GM08714 (cell line): ENCODE data around the gene PLA2R1.

Source experiments
- H3K4me3 ChIP-seq: fragments of 200-500 bp; sonication (Bioruptor generic); 2 replicates; pipeline ENCODE4 v1.5.1; 2014; ENCODE audit warnings: mild to moderate bottlenecking, low read length, inconsistent platforms
- ZNF274 ChIP-seq: IDR thresholded peaks from 2 replicates; pipeline ENCODE4 v1.6.1; 2012; ENCODE audit warnings: mild to moderate bottlenecking, low read depth, low read length

PLA2R1 gene

DNA sequence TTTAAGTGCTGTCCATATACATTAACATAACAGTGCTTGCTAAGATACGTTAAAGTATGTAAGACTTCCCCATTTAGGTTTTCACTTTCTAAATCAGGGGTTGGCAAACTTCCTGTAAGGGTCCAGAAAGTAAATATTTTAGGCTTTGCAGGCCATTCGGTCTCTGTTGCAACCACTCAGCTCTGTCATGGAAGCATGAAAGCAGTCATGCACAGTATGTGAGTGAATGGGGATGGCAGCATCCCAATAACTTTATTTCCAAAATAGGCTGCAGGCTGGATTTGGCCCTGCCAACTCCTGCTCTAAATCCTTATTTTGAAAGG, 128.7 kb downstream of the PLA2R1 start:
- no peak for TF ChIP-seq ZNF274
- H3K4me3 ChIP-seq, result peak overlapping the region; percentile 51; the same call in 1 of the 2 replicates

DNA sequence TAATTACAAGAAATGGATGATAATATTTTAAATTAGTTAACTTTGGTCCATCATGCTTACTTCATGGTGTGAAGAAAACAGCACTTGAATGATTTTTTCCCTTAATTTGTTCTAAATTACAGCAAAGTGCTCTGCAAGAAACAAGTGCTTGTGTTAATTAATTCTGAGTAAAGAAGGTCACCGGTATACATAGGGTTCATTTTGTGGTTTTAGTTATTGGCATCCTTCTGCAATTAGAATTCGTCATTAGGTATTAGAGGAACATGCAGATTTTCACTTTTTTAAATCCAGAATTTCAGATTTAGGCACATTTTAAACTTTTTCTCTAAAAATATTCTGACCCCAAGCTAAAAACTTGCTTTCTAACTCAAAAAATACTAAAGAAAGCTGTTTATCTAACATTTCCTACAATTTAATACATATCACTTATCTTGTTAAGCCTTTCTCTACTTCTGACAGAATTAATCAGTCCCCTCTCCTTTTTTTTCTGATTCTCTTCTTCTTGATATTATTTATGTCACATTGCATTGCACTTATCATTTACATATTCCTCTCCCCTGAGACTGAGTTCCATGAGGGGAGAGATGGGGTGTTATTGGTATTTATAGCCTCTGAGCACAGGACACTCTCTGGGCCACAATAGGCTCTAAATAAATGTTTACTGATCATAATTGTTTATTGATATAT, 129.2 kb downstream of the PLA2R1 start:
- H3K4me3 ChIP-seq, result no peak overlapping the region

DNA sequence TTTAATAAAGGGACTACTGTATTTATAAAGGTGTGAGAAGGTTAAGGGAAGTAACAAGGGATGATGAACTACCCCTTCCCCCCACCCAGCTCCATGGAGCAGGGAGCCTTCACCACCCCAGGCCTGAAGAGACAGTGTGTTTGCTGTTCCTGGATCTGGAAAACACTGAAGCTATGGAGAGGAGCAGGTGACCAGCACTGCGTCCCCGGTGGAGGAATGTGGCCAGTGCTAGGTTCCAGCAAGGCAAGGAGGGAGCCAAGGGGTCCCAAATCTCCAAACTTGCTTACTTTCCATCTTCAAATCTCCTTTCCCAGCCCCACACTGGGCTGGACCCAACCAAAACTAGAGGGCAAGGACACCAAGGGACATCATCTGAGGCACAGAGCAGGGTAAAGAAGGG, 135.7 kb downstream of the PLA2R1 start:
- TF ChIP-seq ZNF274, result no peak
- H3K4me3 ChIP-seq, result no peak overlapping the region

More for the DNA sequence above, 129.2 kb downstream of the PLA2R1 start:
- TF ChIP-seq ZNF274, result no peak

DNA sequence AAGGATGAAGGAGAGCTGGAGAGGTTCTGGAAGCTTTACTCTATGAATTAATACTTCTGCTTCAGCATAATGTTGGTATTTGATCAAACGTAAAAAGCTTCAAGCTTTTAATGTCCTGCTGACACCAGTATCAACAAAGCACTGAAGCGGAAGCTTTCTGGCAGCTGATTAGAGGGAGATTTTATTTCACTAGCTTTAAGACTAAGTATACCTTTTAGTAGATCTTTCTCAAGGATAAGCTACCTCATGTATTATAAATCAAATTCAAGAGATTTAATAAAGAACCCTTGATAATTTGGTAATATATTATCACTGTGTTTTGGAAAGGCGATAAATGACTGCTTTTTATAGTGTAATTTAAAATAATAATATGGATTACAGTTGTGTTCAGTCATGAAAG, 136.4 kb downstream of the PLA2R1 start:
- TF ChIP-seq ZNF274, result no peak
- no peak overlapping the region for H3K4me3 ChIP-seq

DNA sequence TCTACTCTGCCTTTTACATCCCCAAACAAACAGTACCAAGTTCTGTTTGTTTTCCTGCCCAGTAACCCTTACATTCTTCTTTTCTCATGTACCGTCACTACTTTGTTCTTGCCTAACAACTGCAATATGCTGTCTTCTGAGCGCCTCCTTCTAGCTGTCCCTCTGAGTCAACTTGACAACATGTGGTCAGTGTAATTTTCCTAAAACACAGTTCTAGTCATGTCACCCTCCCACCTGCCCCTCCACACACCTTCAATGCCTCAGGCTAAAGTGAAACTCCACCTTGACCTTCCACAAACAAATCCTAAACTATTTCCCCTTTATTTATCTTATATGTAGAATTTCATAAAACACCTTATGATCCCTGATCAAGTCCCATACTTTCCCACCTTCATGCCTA, 139.9 kb downstream of the PLA2R1 start:
- TF ChIP-seq ZNF274, result no peak
- H3K4me3 ChIP-seq, result no peak overlapping the region

DNA sequence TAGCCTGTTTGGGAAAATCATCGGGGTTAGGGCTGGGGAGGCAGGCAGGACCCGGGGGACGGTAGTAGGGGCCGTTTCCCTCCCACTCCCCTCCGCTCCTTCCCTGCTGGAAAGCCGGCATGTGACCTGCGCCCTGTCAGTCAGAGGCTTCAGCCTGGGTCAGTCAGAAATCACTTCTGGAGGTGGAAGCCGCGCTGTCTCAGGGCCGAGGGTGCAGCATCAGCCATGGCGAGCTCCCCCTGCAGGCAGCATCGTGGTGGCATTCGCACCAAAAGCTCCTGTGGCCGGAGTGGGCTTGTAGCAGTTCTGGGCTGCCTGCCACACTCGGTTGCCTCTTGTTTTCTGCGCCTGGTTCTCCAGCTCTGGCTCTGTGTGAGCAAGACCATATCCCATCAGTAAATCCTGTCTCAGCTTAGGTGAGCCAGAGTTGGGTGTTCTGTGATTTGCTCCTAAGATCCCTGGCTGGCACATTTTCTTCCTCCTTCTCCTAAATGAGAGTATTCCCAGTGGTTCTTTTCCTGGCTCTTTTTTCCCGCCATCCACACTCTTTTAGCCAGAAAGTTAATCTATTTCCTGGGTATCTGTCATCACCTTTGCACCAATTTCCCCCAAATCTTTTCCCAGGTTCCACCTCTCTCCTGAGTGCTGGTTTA, 140.5 kb downstream of the PLA2R1 start:
- H3K4me3 ChIP-seq, result peak overlapping the region; percentile 11; the same call in 1 of the 2 replicates
- no peak for TF ChIP-seq ZNF274

DNA sequence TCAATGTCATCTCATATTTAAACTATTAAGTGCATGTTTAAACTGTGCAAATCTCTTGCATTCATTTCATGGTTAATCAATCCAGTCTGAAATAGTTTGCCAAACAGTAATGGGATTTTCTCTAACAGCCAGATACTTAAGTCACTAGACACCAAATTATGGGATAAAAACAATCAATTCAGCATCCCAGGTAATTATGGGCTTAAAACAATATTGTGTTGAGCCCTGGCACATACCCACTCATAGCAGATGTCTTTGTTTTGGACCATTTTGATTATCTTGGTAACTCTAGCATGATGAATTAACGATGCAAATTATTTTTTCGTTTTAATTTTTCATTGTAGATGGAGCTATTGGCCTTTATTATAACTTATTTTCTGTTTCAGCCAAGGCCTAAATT, 145.9 kb downstream of the PLA2R1 start:
- H3K4me3 ChIP-seq, result no peak overlapping the region
- TF ChIP-seq ZNF274, result no peak

DNA sequence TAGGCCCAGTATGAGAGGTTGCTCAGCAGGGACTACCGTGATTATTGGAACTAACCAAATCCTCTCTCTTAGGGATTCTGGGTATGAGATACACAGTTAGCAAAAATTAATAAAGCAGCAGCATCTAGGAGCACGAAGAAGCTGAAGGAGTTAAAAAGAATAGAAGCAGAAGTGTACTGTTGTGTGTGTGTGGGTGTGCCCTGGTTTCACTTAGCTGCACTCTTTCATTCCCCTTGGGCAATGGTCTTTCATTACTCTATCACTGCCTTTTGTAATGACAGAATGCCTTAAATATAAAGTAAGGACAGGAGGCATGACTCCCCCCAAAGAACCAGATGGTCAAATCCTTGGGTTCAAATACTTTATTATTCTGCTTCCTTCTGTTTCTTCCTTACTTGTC, 148.5 kb downstream of the PLA2R1 start:
- TF ChIP-seq ZNF274, result no peak
- H3K4me3 ChIP-seq, result no peak overlapping the region

DNA sequence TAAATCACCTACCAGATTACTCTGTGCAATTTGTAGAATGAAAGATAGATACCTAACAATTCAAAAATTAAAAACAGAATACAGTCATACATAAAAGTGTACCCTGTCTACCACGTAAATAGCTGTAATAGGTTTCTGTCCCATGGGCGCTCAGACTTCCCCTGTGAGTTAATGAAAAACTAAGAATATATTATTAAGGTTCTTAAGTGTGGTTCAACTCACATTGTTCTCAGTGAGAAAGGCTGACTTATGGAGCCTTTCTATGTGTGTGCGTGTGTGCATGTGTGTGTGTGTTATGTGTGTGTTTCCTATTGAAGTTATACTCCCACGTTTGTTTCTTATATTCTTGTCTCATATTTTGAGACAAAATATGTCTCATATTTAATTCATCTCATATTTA, 149.8 kb downstream of the PLA2R1 start:
- no peak overlapping the region for H3K4me3 ChIP-seq
- no peak for TF ChIP-seq ZNF274

DNA sequence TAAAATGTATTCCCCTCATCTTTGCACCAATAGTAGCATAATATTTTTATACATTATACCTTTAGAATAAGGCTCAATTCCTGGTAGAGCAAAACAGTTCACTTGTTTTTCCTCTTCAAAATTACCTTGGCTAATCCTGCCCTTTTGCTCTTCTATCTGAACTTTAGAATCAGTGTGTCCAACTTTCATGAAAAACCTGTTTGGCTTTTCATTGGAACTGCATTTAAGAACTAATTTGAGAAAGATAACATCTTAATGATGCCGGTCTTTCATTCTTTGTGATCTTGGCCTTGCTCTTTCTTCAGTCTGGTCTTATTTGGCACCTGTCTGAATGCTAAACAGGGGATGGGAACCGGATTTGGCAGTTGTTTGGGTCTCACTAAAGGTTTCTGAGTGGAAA, 151.5 kb downstream of the PLA2R1 start:
- no peak overlapping the region for H3K4me3 ChIP-seq
- no peak for TF ChIP-seq ZNF274

DNA sequence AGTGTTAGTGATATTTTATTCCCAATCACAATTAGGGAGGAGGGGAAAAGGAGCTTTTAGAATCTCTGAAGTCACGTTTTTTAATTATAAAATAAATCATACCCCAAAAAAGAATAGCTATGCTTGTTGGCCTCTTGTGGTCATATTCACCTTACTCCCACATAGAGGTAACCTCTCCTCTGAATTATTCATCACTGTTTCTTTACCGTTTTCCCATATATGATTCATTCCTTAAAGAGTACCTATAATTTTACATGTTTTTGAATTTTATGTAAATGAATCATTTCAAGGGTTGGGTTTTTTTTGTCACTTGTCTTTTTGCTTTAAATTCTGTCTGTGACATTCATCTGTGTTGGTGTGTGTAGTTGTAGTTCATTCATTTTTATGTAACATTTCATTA, 153.8 kb downstream of the PLA2R1 start:
- no peak for TF ChIP-seq ZNF274
- no peak overlapping the region for H3K4me3 ChIP-seq

DNA sequence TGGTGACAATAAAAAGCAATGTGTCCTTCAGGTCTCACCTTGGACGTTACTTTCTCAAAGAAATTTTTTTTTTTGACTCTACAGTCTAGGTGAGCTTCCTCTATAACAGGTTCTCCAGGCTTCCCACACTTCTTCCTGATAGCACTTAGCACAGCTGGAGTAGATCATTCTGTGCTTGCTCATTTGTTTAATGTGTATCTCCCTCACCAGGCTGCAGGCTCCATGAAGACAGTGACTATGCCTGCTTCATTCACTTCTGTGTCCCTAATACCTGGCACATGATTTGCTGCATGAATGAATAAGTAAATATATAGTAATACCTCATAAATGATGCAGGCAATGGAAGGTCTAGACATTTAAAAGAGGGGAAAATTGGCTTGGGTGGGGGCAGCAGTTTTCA, 154.5 kb downstream of the PLA2R1 start:
- TF ChIP-seq ZNF274, result no peak

DNA sequence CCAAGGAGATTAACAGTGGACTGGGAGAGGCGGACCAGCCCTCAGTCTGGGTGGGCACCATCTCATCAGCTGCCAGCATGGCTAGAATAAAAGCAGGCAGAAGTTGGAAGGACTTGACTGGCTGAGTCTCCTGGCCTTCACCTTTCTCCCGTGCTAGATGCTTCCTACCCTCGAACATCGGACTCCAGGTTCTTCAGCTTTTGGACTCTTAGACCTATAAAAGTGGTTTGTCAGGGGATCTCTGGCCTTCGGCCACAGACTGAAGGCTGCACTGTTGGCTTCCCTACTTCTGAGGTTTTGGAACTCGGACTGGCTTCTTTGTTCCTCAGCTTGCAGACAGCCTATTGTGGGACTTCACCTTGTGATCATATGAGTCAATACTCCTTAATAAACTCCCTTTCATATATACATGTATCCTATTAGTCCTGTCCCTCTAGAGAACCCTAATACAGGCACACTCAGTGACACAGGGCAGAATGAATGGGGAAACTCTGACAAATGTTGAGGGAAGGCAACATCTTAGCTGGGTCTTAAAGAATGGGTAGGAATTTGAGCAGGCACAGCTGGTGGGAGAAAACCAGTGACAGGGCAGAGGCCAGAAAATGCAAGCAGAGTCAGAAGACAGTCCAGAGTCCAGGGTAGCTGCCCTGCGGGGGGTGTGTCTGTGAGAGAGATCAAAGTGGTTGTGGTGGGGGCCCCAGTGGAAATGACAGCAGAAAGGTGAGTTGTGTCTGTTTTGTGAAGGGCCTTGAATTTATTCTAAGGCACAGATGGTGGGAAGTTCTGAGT, 156.3 kb downstream of the PLA2R1 start:
- TF ChIP-seq ZNF274, result no peak
- H3K4me3 ChIP-seq, result no peak overlapping the region

More for the DNA sequence above, 154.5 kb downstream of the PLA2R1 start:
- no peak overlapping the region for H3K4me3 ChIP-seq

DNA sequence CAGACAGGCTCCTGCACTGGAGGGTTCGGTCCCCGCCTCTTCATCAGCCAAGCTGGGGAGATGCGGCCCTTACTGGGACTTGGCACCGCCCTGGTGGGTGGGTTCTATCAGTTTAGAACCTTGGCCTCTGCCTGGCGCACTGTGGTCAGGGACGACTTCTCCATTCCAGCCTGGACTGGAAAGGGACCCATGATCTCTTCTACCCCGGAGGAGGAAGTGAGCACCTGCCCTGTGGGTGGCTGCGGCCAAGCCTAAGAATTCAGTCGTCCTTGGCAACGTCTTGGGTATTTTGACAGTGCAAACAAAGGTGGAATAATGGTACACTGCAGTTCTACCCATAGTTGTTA, 157.5 kb downstream of the PLA2R1 start:
- TF ChIP-seq ZNF274, result no peak
- peak overlapping the region; percentile 49; the same call in 1 of the 2 replicates for H3K4me3 ChIP-seq
